ENCODE results near the gene SEC11A. TPM values are rescaled to one million over a fixed set of nuclear protein-coding genes. Genes with fewer than 3 reads are reported as not detected.
"Not testable (repeated sequence)": the region's sequence is repeated elsewhere in the genome, so short reads cannot be mapped to it uniquely, and the experiment has no call there.

Gene SEC11A
- total RNA-seq, 2 experiments from 2014 or later: 117 to 119 TPM

GRCh38 chr15:84653910-84654688 is 61.8 kb downstream of the SEC11A start, which contains the start of gene WDR73:
WDR73 (minus strand) TSS chr15:84654283; CDS start chr15:84654274, 9 bp downstream.
- ATAC-seq (peak; percentile 82), DNase-seq (peak; percentile 98)
- Mint-ChIP-seq H3K27me3 (ENCODE audit: low read depth) (no peaks in the 10 kb centered on the region), H3K36me3 (ENCODE audit: low read depth) (peaks cover 17% of the 10 kb centered on the region), H3K4me3 (peak within 1 kb of the TSS; percentile 96), H3K27ac (peak within 1 kb of the TSS; percentile 96), H3K4me1 (ENCODE audit: low read depth) (peaks cover 50% of the 10 kb centered on the region), H3K9me3 (ENCODE audit: insufficient read depth) (no peaks in the 10 kb centered on the region)
- POLR2A ChIA-PET: interaction anchor here (0.6 to 2.0 kb wide), 16 partner anchors 9 to 95 kb away, joined by 3 to 11 read pairs (median 4); partner anchors contain the start of genes SEC11A and ZSCAN2
- CTCF ChIA-PET: interaction anchor here (0.8 to 4.7 kb wide), 21 partner anchors 10 to 274 kb away, joined by 3 to 30 read pairs (median 4); partner anchors contain the start of gene SEC11A

GRCh38 chr15:84653584-84653909 is 62.4 kb downstream of the SEC11A start:
- ChIA-PET CTCF (interaction anchor here (0.8 to 4.7 kb wide), 20 partner anchors 10 to 274 kb away, joined by 3 to 30 read pairs (median 4); partner anchors contain the start of gene SEC11A), POLR2A (interaction anchor here (0.6 to 2.0 kb wide), 13 partner anchors 8 to 96 kb away, joined by 3 to 11 read pairs (median 5); partner anchors contain the start of genes SEC11A and ZSCAN2)
- no peak for DNase-seq
- H3K27me3 Mint-ChIP-seq (ENCODE audit: low read depth): no peaks in the 10 kb centered on the region
- peaks cover 21% of the 10 kb centered on the region for H3K36me3 Mint-ChIP-seq (ENCODE audit: low read depth)
- peaks cover 48% of the 10 kb centered on the region for H3K4me1 Mint-ChIP-seq (ENCODE audit: low read depth)
- peak overlapping the region; percentile 96 for H3K4me3 Mint-ChIP-seq
- no peaks in the 10 kb centered on the region for H3K9me3 Mint-ChIP-seq (ENCODE audit: insufficient read depth)
- ATAC-seq: no peak
- H3K27ac Mint-ChIP-seq: peak overlapping the region; percentile 96

GRCh38 chr15:84649706-84650105 is 66.2 kb downstream of the SEC11A start:
- ATAC-seq: no peak
- H3K4me3 Mint-ChIP-seq: no peak overlapping the region
- no peaks in the 10 kb centered on the region for H3K9me3 Mint-ChIP-seq (ENCODE audit: insufficient read depth)
- CTCF ChIA-PET: interaction anchor here (1.6 kb wide), 1 partner anchor 51 kb away, joined by 9 read pairs; no protein-coding TSS in a partner anchor
- no peak overlapping the region for H3K27ac Mint-ChIP-seq
- no peaks in the 10 kb centered on the region for H3K27me3 Mint-ChIP-seq (ENCODE audit: low read depth)
- no peak for DNase-seq
- peaks cover 44% of the 10 kb centered on the region for H3K36me3 Mint-ChIP-seq (ENCODE audit: low read depth)
- peaks cover 36% of the 10 kb centered on the region for H3K4me1 Mint-ChIP-seq (ENCODE audit: low read depth)
- POLR2A ChIA-PET: interaction anchor here (1.4 to 1.6 kb wide), 3 partner anchors 18 to 66 kb away, joined by 3 to 6 read pairs (median 5); partner anchors contain the start of gene SEC11A

DNA sequence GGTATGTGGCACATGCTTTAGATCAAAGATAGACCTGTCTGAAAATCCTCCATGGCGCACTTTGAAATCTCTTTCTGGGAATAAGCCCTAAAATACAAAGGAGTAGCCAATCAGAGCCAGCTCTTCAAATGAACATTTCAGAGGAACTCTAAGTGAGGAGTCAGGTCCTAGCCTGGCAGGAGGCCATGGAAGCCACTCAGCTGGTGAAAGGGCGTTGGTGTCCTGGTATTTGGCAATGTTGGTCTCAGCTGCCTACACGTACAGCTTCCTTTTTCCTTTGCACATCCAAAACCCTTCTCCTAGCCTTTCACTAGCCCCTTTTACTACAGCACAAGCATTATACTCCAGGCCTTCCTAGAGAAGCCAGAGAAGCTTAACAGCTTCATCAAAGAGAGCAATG is 67.4 kb downstream of the SEC11A start:
- DNase-seq: no peak
- Mint-ChIP-seq H3K9me3 (ENCODE audit: insufficient read depth) (no peaks in the 10 kb centered on the region), H3K27me3 (ENCODE audit: low read depth) (no peaks in the 10 kb centered on the region), H3K4me3 (no peak overlapping the region), H3K4me1 (ENCODE audit: low read depth) (peaks cover 32% of the 10 kb centered on the region), H3K27ac (no peak overlapping the region), H3K36me3 (ENCODE audit: low read depth) (peaks cover 46% of the 10 kb centered on the region)
- no peak for ATAC-seq
- CTCF ChIA-PET: interaction anchor here (1.1 to 1.6 kb wide), 3 partner anchors 9 to 49 kb away, joined by 3 to 9 read pairs (median 3); no protein-coding TSS in a partner anchor
- POLR2A ChIA-PET: interaction anchor here (0.5 to 1.6 kb wide), 4 partner anchors 10 to 67 kb away, joined by 3 to 6 read pairs (median 4); partner anchors contain the start of gene SEC11A

DNA sequence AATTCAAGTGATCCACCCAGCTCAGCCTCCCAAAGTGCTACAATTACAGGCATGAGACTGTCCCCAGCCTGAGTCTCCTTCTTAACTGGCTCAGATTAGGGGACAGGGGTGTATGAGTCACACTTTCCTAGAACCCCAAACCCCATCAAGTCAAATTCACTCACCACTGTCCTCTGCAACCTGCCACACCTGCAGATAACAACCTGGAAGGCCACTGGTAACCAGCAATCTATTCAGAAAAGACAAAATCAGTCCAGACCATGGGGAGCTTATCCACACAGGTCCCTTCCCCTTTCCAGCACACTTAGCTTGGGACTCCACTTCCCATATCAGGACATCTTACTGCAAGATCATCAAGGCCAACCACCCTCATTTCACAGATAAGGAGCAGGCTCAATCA is 68.2 kb downstream of the SEC11A start:
- peaks cover 54% of the 10 kb centered on the region for H3K36me3 Mint-ChIP-seq (ENCODE audit: low read depth)
- no peaks in the 10 kb centered on the region for H3K9me3 Mint-ChIP-seq (ENCODE audit: insufficient read depth)
- CTCF ChIA-PET: interaction anchor here (1.1 to 1.7 kb wide), 2 partner anchors 8 to 13 kb away, joined by 3 to 4 read pairs; no protein-coding TSS in a partner anchor

DNA sequence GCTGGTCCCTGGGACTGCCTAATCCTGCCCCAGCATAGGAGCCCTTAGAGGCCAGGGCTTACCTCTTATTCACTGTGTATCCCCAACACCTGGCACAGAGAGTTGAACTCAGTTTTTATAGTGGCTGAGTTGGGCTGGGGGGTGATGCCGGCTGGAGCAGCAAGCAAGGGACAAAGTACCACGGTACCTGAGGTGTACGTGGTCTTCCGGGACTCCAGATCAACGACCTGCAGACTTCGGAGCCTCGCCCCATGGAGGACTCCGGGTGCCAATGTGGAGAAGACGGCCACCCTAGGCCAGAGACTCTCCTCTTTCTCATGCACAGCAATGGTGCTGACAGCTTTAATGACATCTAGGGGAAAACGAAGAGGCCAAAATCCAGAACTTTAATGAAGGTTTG is 69.9 kb downstream of the SEC11A start:
- no peak overlapping the region for H3K27ac Mint-ChIP-seq
- ChIA-PET POLR2A (interaction anchor here (1.0 kb wide), 1 partner anchor 8 kb away, joined by 3 read pairs; no protein-coding TSS in a partner anchor), CTCF (interaction anchor here (0.7 kb wide), 1 partner anchor 100 kb away, joined by 3 read pairs; no protein-coding TSS in a partner anchor)
- no peak overlapping the region for H3K4me3 Mint-ChIP-seq
- DNase-seq (no peak), ATAC-seq (no peak)
- peaks cover 14% of the 10 kb centered on the region for H3K4me1 Mint-ChIP-seq (ENCODE audit: low read depth)
- no peaks in the 10 kb centered on the region for H3K9me3 Mint-ChIP-seq (ENCODE audit: insufficient read depth)
- H3K27me3 Mint-ChIP-seq (ENCODE audit: low read depth): no peaks in the 10 kb centered on the region
- H3K36me3 Mint-ChIP-seq (ENCODE audit: low read depth): peaks cover 50% of the 10 kb centered on the region

More for the DNA sequence above, 68.2 kb downstream of the SEC11A start:
- DNase-seq (no peak), ATAC-seq (no peak)
- Mint-ChIP-seq H3K27me3 (ENCODE audit: low read depth) (no peaks in the 10 kb centered on the region), H3K4me3 (no peak overlapping the region), H3K27ac (peak overlapping the region; percentile 4), H3K4me1 (ENCODE audit: low read depth) (peaks cover 25% of the 10 kb centered on the region)
- POLR2A ChIA-PET: no interaction called here

DNA sequence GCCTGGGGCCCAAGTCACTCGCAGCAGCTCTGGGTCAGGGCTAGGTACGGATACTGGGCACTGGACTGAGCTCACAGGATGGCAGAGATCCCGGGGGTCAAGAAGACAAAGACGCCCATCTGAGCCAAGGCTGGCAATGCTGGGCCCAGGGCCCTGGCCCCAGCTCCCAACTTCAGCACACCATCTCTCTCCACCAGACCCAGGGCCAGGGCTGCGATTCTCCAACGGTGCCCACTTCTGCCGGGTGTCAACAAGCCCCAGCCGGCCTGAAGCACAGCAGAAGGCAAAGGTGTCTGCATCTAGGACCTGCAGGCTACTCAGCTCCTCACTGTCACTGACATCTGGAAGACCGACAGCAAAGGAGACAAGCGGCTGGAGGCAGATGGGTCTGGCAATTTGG is 70.4 kb downstream of the SEC11A start:
- no peaks in the 10 kb centered on the region for H3K27me3 Mint-ChIP-seq (ENCODE audit: low read depth)

DNA sequence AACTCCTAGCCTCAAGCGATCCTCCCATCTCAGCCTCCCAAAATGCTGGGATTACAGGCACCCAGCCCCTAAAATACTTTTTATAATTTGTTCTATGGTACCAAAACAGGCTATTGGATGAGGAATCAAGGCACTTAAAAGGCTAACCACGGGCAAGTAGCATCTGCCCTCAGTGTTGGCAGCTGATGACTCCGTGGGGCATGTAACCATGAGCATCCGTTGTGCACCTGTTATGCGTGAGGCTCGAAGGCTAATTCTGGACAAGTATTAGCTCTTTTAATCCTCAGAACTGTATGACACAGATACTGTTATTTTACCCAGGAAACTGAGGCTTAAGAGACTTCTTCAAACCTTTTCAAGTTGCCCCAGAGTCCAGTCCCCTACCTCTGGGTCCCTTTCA is 72.1 kb downstream of the SEC11A start:
- ChIA-PET CTCF (interaction anchor here (1.1 to 2.2 kb wide), 3 partner anchors 9 to 45 kb away, joined by 3 to 7 read pairs (median 4); partner anchors contain the start of gene NMB), POLR2A (no interaction called here)
- no peak overlapping the region for H3K4me3 Mint-ChIP-seq
- H3K27me3 Mint-ChIP-seq (ENCODE audit: low read depth): no peaks in the 10 kb centered on the region
- peaks cover 61% of the 10 kb centered on the region for H3K36me3 Mint-ChIP-seq (ENCODE audit: low read depth)
- peaks cover 14% of the 10 kb centered on the region for H3K4me1 Mint-ChIP-seq (ENCODE audit: low read depth)
- no peaks in the 10 kb centered on the region for H3K9me3 Mint-ChIP-seq (ENCODE audit: insufficient read depth)
- ATAC-seq (no peak), DNase-seq (no peak)
- H3K27ac Mint-ChIP-seq: no peak overlapping the region

More for the DNA sequence above, 70.4 kb downstream of the SEC11A start:
- no peak for ATAC-seq
- no peak overlapping the region for H3K27ac Mint-ChIP-seq
- peaks cover 14% of the 10 kb centered on the region for H3K4me1 Mint-ChIP-seq (ENCODE audit: low read depth)
- H3K4me3 Mint-ChIP-seq: no peak overlapping the region
- H3K36me3 Mint-ChIP-seq (ENCODE audit: low read depth): peaks cover 54% of the 10 kb centered on the region
- ChIA-PET POLR2A (interaction anchor here (1.0 kb wide), 1 partner anchor 8 kb away, joined by 3 read pairs; no protein-coding TSS in a partner anchor), CTCF (interaction anchor here (0.7 kb wide), 1 partner anchor 12 kb away, joined by 3 read pairs; no protein-coding TSS in a partner anchor)
- DNase-seq: no peak
- no peaks in the 10 kb centered on the region for H3K9me3 Mint-ChIP-seq (ENCODE audit: insufficient read depth)

DNA sequence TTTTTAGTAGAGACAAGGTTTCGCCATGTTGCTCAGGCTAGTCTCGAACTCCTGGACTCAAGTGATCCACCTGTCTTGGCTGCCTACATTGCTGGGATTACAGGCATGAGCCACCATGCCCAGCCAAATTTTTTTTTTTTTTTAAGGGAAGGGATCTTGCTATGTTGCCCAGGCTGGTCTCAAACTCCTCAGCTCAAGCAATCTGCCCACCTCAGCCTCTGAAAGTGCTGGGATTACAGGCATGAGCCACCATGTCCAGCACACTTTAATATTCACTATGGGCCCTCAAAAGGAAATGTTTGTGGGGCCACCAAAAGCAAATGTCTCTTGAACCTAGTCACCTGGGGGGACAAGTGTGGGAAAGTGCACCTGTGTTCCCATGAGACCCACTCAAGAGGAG is 73.3 kb downstream of the SEC11A start:
- Mint-ChIP-seq H3K36me3 (ENCODE audit: low read depth) (peaks cover 59% of the 10 kb centered on the region), H3K4me1 (ENCODE audit: low read depth) (peaks cover 11% of the 10 kb centered on the region)
- H3K27me3 Mint-ChIP-seq (ENCODE audit: low read depth); H3K9me3 Mint-ChIP-seq (ENCODE audit: insufficient read depth); H3K27ac Mint-ChIP-seq; ATAC-seq; DNase-seq; H3K4me3 Mint-ChIP-seq: not testable (repeated sequence)
- CTCF ChIA-PET: interaction anchor here (0.9 to 2.2 kb wide), 3 partner anchors 11 to 55 kb away, joined by 3 to 6 read pairs (median 4); partner anchors contain the start of genes NMB and WDR73
- POLR2A ChIA-PET: interaction anchor here (1.0 to 1.3 kb wide), 2 partner anchors 11 to 74 kb away, joined by 3 to 4 read pairs; partner anchors contain the start of gene SEC11A

DNA sequence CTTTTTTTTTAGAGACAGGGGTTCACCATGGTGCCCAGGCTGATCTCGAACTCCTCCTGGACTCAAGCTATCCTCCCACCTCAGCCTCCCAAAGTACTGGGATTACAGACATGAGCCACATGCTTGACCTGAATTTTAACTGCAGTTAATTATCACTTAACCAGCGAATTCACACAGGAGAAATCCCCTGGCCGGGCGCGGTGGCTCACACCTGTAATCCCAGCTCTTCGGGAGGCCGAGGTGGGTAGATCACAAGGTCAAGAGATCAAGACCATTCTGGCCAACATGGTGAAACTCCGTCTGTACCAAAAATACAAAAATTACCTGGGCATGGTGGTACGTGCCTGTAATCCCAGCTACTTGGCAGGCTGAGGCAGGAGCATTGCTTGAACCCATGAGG is 74.1 kb downstream of the SEC11A start:
- CTCF ChIA-PET: interaction anchor here (1.6 kb wide), 1 partner anchor 12 kb away, joined by 6 read pairs; the partner anchor contains the start of gene WDR73
- not testable (repeated sequence) for DNase-seq; H3K27ac Mint-ChIP-seq; H3K27me3 Mint-ChIP-seq (ENCODE audit: low read depth); ATAC-seq; H3K9me3 Mint-ChIP-seq (ENCODE audit: insufficient read depth); H3K4me3 Mint-ChIP-seq
- peaks cover 10% of the 10 kb centered on the region for H3K4me1 Mint-ChIP-seq (ENCODE audit: low read depth)
- peaks cover 59% of the 10 kb centered on the region for H3K36me3 Mint-ChIP-seq (ENCODE audit: low read depth)
- POLR2A ChIA-PET: interaction anchor here (1.0 kb wide), 1 partner anchor 74 kb away, joined by 3 read pairs; the partner anchor contains the start of gene SEC11A

DNA sequence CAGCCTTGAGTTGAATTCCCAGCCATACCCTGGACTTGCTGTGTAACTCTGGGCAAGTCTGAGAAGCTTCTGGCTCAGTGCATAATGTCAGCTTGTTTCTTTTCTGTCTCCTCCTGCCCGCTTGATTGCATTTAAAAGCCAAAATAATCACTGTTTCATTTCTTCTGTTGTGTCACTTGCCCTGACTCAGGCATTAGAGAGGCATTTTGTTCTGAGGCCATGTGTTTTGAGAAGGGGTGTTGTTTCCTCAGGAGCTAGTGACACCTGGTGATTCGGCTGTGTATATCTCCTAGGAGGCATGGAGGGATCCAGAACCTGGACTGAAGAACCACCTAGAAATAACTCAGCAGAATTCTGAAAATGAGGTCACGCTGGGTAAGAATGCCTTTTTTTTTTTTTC is 77.8 kb downstream of the SEC11A start:
- DNase-seq (no peak), ATAC-seq (no peak)
- Mint-ChIP-seq H3K4me3 (no peak overlapping the region), H3K27me3 (ENCODE audit: low read depth) (no peaks in the 10 kb centered on the region), H3K36me3 (ENCODE audit: low read depth) (peaks cover 54% of the 10 kb centered on the region), H3K27ac (peak overlapping the region; percentile 4), H3K9me3 (ENCODE audit: insufficient read depth) (no peaks in the 10 kb centered on the region), H3K4me1 (ENCODE audit: low read depth) (peaks cover 33% of the 10 kb centered on the region)
- ChIA-PET CTCF (interaction anchor here (0.6 to 3.3 kb wide), 6 partner anchors 16 to 50 kb away, joined by 3 to 19 read pairs (median 4); partner anchors contain the start of genes WDR73 and ZSCAN2), POLR2A (interaction anchor here (0.6 to 1.0 kb wide), 4 partner anchors 10 to 40 kb away, joined by 3 to 6 read pairs (median 3); no protein-coding TSS in a partner anchor)
